ENCODE results near the gene PCYT1B. TPM values are rescaled to one million over a fixed set of nuclear protein-coding genes. Genes with fewer than 3 reads are reported as not detected.
"Not testable (repeated sequence)": the region's sequence is repeated elsewhere in the genome, so short reads cannot be mapped to it uniquely, and the experiment has no call there.

The PCYT1B gene
- 1.3 TPM for total RNA-seq

GRCh38 chrX:24647257-24648058, at the start of gene PCYT1B:
PCYT1B (minus strand) TSS chrX:24647347; CDS start chrX:24647105, 242 bp downstream.
- peak; percentile 91 for DNase-seq

- peak; percentile 26 for DNase-seq
Measured at GRCh38 chrX:24696294-24696693, 49.1 kb upstream of the PCYT1B start.

GRCh38 chrX:24694825-24695224, 47.7 kb upstream of the PCYT1B start:
- DNase-seq: no peak

- peak; percentile 97 for DNase-seq
Measured at GRCh38 chrX:24693453-24694202, 46.5 kb upstream of the PCYT1B start, which contains the start of gene POLA1. POLA1 (plus strand) TSS chrX:24693918; CDS start chrX:24693962, 44 bp downstream.

- no peak for DNase-seq
Measured at GRCh38 chrX:24692305-24692704, 45.2 kb upstream of the PCYT1B start.

- DNase-seq: no peak
Measured at GRCh38 chrX:24684048-24684447, 36.9 kb upstream of the PCYT1B start.

- no peak for DNase-seq
Measured at GRCh38 chrX:24682739-24683432, 35.7 kb upstream of the PCYT1B start.

GRCh38 chrX:24676403-24677024, 29.4 kb upstream of the PCYT1B start:
- DNase-seq: peak; percentile 22

GRCh38 chrX:24673424-24673823, 26.3 kb upstream of the PCYT1B start:
- DNase-seq: no peak

- DNase-seq: no peak
Measured at GRCh38 chrX:24672701-24673190, 25.6 kb upstream of the PCYT1B start.

GRCh38 chrX:24668111-24668510, 21.0 kb upstream of the PCYT1B start:
- DNase-seq: no peak

- no peak for DNase-seq
Measured at GRCh38 chrX:24662352-24662751, 15.2 kb upstream of the PCYT1B start.

GRCh38 chrX:24661292-24661691, 14.1 kb upstream of the PCYT1B start:
- no peak for DNase-seq

GRCh38 chrX:24659646-24660045, 12.5 kb upstream of the PCYT1B start:
- DNase-seq: no peak

- no peak for DNase-seq
Measured at GRCh38 chrX:24659106-24659505, 12.0 kb upstream of the PCYT1B start.

- no peak for DNase-seq
Measured at GRCh38 chrX:24658421-24658820, 11.3 kb upstream of the PCYT1B start.

- no peak for DNase-seq
Measured at GRCh38 chrX:24657671-24658386, 10.7 kb upstream of the PCYT1B start.

- DNase-seq: not testable (repeated sequence)
Measured at GRCh38 chrX:24655679-24656078, 8.5 kb upstream of the PCYT1B start.

- DNase-seq: no peak
Measured at GRCh38 chrX:24651783-24652182, 4.6 kb upstream of the PCYT1B start.

- no peak for DNase-seq
Measured at GRCh38 chrX:24648495-24648894, 1.3 kb upstream of the PCYT1B start.

GRCh38 chrX:24646745-24647182, 383 bp downstream of the PCYT1B start:
- DNase-seq: peak; percentile 77

Measured in tongue (tissue), 2 donors.